Testis (tissue), 3 donors: ENCODE results near the gene SLC26A6. TPM values are rescaled to one million over a fixed set of nuclear protein-coding genes. Genes with fewer than 3 reads are reported as not detected.

ENCODE experiments used
- microRNA counts, 2 donors: library from miRNA; unstranded; fragments of <30 nt; microRNA quantifications; one replicate each; lab custom pipeline; 2016
- microRNA-seq, 2 donors: library from miRNA; unstranded; fragments of <30 nt; microRNA quantifications; one replicate each; pipeline ENCODE4, GENCODE V29; 2016; ENCODE audit warnings: borderline number of aligned reads in 2 of 2, borderline replicate concordance in 1 of 2
- polyA plus RNA-seq: library from polyadenylated mRNA; stranded (reverse); fragments of 350-450 nt; fragmentation: Illumina TruSeq; extraction: RNeasy Lipid Tissue Mini Kit (QIAGEN cat#74804); gene quantifications from one replicate; pipeline ENCODE4 v1.2.3, GENCODE V29; 2014; ENCODE audit warnings: low read depth, low replicate concordance; ENCODE audit not compliant: insufficient read depth
- small RNA-seq, 2 donors: library from RNA; depleted of rRNA; stranded (forward); fragments of <200 nt; gene quantifications; one replicate each; pipeline ENCODE3, GENCODE V24; 2016
- total RNA-seq, 2 donors: library from RNA; depleted of rRNA; stranded (reverse); fragments of >200 nt; gene quantifications; one replicate each; pipeline ENCODE4 v1.2.3, GENCODE V29; 2016

SLC26A6 gene
- total and polyA plus RNA-seq, 3 donors from 2014 or later = 12.3 to 32.9 (median 24.6) TPM

MicroRNAs within 50 kb of the gene (microRNA counts, 767-probe panel; counts per million panel counts)
- microRNA hsa-miR-711 (lab: Ali Mortazavi, UCI) = 0 to 152 counts per million in 2 donors

Small RNA genes lying within 50 kb of the gene (microRNA-seq; reads per million reads assigned to microRNA genes)
- gene MIR4793 = 0 reads per million in 2 donors
- gene MIR711 = 0 reads per million in 2 donors

Small RNA genes lying within 50 kb of the gene (small RNA-seq; reads per million reads assigned to genes)
- gene AC141002.1 = 0 reads per million in 2 donors

Other genes with a start within 250 kb of the SLC26A6 start
- gene PLXNB1, start 205.4 kb downstream of the SLC26A6 start, total RNA-seq = 10 to 100 TPM; 70.2 to 79.2 TPM
- 41.5 TPM for gene PLXNB1, start 205.4 kb downstream of the SLC26A6 start, polyA plus RNA-seq
- gene CCDC51, start 195.3 kb downstream of the SLC26A6 start, total RNA-seq = 10 to 100 TPM; 11.7 to 16.0 TPM
- 16.0 TPM for gene CCDC51, start 195.3 kb downstream of the SLC26A6 start, polyA plus RNA-seq
- 100 to 1,000 TPM; 380 to 393 TPM for gene TMA7, start 195.2 kb downstream of the SLC26A6 start, total RNA-seq
- 425 TPM for gene TMA7, start 195.2 kb downstream of the SLC26A6 start, polyA plus RNA-seq
- gene ATRIP, start 188.7 kb downstream of the SLC26A6 start, total RNA-seq = 10 to 100 TPM; 25.0 to 26.3 TPM
- 56.5 TPM for gene ATRIP, start 188.7 kb downstream of the SLC26A6 start, polyA plus RNA-seq
- gene SHISA5, start 131.3 kb downstream of the SLC26A6 start, total RNA-seq = 100 to 1,000 TPM; 101 to 146 TPM
- 117 TPM for gene SHISA5, start 131.3 kb downstream of the SLC26A6 start, polyA plus RNA-seq
- 100 to 1,000 TPM; 134 to 136 TPM for gene PFKFB4, start 78.7 kb downstream of the SLC26A6 start, total RNA-seq
- 57.3 TPM for gene PFKFB4, start 78.7 kb downstream of the SLC26A6 start, polyA plus RNA-seq
- gene UCN2, start 71.7 kb downstream of the SLC26A6 start, total RNA-seq = 1 to 10 TPM in 1 of 2 donors, under 1 TPM in 1; 0.87 to 1.2 TPM
- gene UCN2, start 71.7 kb downstream of the SLC26A6 start, polyA plus RNA-seq = 0.86 TPM
- gene COL7A1, start 40.1 kb downstream of the SLC26A6 start, total RNA-seq = 10 to 100 TPM; 34.1 to 39.1 TPM
- gene COL7A1, start 40.1 kb downstream of the SLC26A6 start, polyA plus RNA-seq = 19.9 TPM
- gene UQCRC1, start 25.8 kb downstream of the SLC26A6 start, total RNA-seq = 100 to 1,000 TPM; 282 to 287 TPM
- 281 TPM for gene UQCRC1, start 25.8 kb downstream of the SLC26A6 start, polyA plus RNA-seq
- 10 to 100 TPM in 1 of 2 donors, 1 to 10 TPM in 1; 8.7 to 14.8 TPM for gene TMEM89, start 13.7 kb downstream of the SLC26A6 start, total RNA-seq
- gene TMEM89, start 13.7 kb downstream of the SLC26A6 start, polyA plus RNA-seq = 16.1 TPM
- gene CELSR3, start 27.4 kb upstream of the SLC26A6 start, total RNA-seq = 10 to 100 TPM; 14.3 to 17.5 TPM
- 13.5 TPM for gene CELSR3, start 27.4 kb upstream of the SLC26A6 start, polyA plus RNA-seq
- gene NCKIPSD, start 50.5 kb upstream of the SLC26A6 start, total RNA-seq = 10 to 100 TPM; 69.4 to 81.3 TPM
- gene NCKIPSD, start 50.5 kb upstream of the SLC26A6 start, polyA plus RNA-seq = 30.1 TPM
- gene IP6K2, start 81.8 kb upstream of the SLC26A6 start, total RNA-seq = 100 to 1,000 TPM; 114 to 148 TPM
- gene IP6K2, start 81.8 kb upstream of the SLC26A6 start, polyA plus RNA-seq = 113 TPM
- gene PRKAR2A, start 212.4 kb upstream of the SLC26A6 start, total RNA-seq = 100 to 1,000 TPM in 1 of 2 donors, 10 to 100 TPM in 1; 52.2 to 150 TPM
- 166 TPM for gene PRKAR2A, start 212.4 kb upstream of the SLC26A6 start, polyA plus RNA-seq